ENCODE results near the gene CEP104. TPM values are rescaled to one million over a fixed set of nuclear protein-coding genes. Genes with fewer than 3 reads are reported as not detected.

CEP104 gene
- polyA plus RNA-seq, 1 donor from 2014 or later: 8.1 TPM

GRCh38 chr1:3822421-3822820 lies 34.6 kb downstream of the CEP104 start:
- H3K27me3 ChIP-seq (ENCODE audit: insufficient read depth, low read depth, low read length): no peaks in the 10 kb centered on the region
- H3K79me2 ChIP-seq (replicated peaks; ENCODE audit: insufficient read depth, low read length): no peaks in the 10 kb centered on the region
- H4K20me1 ChIP-seq (ENCODE audit: insufficient read depth): no peaks in the 10 kb centered on the region
- no peak overlapping the region for H3K4me3 ChIP-seq (ENCODE audit: low read length)
- H3K27ac ChIP-seq (ENCODE audit: low read length): no peak overlapping the region
- no peak overlapping the region for H3K4me2 ChIP-seq (ENCODE audit: low read length)
- no peaks in the 10 kb centered on the region for H3K9me2 ChIP-seq (ENCODE audit: insufficient read depth, low read length)
- TF ChIP-seq EZH2 (IDR thresholded peaks at IDR 0.05; ENCODE audit: borderline replicate concordance, insufficient read depth, low read length, poor library complexity, severe bottlenecking) (no peak), TAF1 (IDR thresholded peaks at IDR 0.05; ENCODE audit: low read depth) (no peak), MXI1 (conservative IDR thresholded peaks at IDR 0.05; ENCODE audit: poor library complexity, severe bottlenecking) (no peak)
- no peaks in the 10 kb centered on the region for H3K36me3 ChIP-seq (ENCODE audit: insufficient read depth, low read length)
- no peaks in the 10 kb centered on the region for H3F3A ChIP-seq (ENCODE audit: insufficient read depth, low read length, poor library complexity, severe bottlenecking)
- H3K9me3 ChIP-seq (ENCODE audit: low read length): no peaks in the 10 kb centered on the region
- no peak overlapping the region for H2AFZ ChIP-seq (ENCODE audit: low read depth, low read length)
- no peak overlapping the region for H3K9ac ChIP-seq (ENCODE audit: low read length)

- Histone ChIP-seq H2AFZ (ENCODE audit: low read depth, low read length) (no peak overlapping the region), H3K9ac (ENCODE audit: low read length) (no peak overlapping the region), H3K4me2 (ENCODE audit: low read length) (no peak overlapping the region), H3K4me3 (ENCODE audit: low read length) (no peak overlapping the region), H3F3A (ENCODE audit: insufficient read depth, low read length, poor library complexity, severe bottlenecking) (no peaks in the 10 kb centered on the region), H3K9me3 (ENCODE audit: low read length) (no peaks in the 10 kb centered on the region), H3K79me2 (replicated peaks; ENCODE audit: insufficient read depth, low read length) (no peaks in the 10 kb centered on the region), H3K27ac (ENCODE audit: low read length) (no peak overlapping the region), H3K9me2 (ENCODE audit: insufficient read depth, low read length) (no peaks in the 10 kb centered on the region), H3K27me3 (ENCODE audit: insufficient read depth, low read depth, low read length) (no peaks in the 10 kb centered on the region), H4K20me1 (ENCODE audit: insufficient read depth) (no peaks in the 10 kb centered on the region), H3K36me3 (ENCODE audit: insufficient read depth, low read length) (no peaks in the 10 kb centered on the region)
- TF ChIP-seq POLR2AphosphoS5 (IDR thresholded peaks at IDR 0.05) (no peak), REST (IDR thresholded peaks at IDR 0.05; ENCODE audit: borderline replicate concordance) (no peak), EZH2 (IDR thresholded peaks at IDR 0.05; ENCODE audit: borderline replicate concordance, insufficient read depth, low read length, poor library complexity, severe bottlenecking) (no peak), RAD21 (conservative IDR thresholded peaks at IDR 0.05) (no peak), CTCF (IDR thresholded peaks at IDR 0.05; ENCODE audit: poor library complexity, severe bottlenecking) (no peak)
Observed at GRCh38 chr1:3821908-3822307, 35.1 kb downstream of the CEP104 start.

- H3K36me3 ChIP-seq (ENCODE audit: insufficient read depth, low read length): no peaks in the 10 kb centered on the region
- no peaks in the 10 kb centered on the region for H3K9me3 ChIP-seq (ENCODE audit: low read length)
- no peaks in the 10 kb centered on the region for H3K9me2 ChIP-seq (ENCODE audit: insufficient read depth, low read length)
- no peak overlapping the region for H3K4me3 ChIP-seq (ENCODE audit: low read length)
- H2AFZ ChIP-seq (ENCODE audit: low read depth, low read length): no peak overlapping the region
- H3K79me2 ChIP-seq (replicated peaks; ENCODE audit: insufficient read depth, low read length): no peaks in the 10 kb centered on the region
- no peak overlapping the region for H3K4me2 ChIP-seq (ENCODE audit: low read length)
- H3F3A ChIP-seq (ENCODE audit: insufficient read depth, low read length, poor library complexity, severe bottlenecking): no peaks in the 10 kb centered on the region
- H3K27me3 ChIP-seq (ENCODE audit: insufficient read depth, low read depth, low read length): no peaks in the 10 kb centered on the region
- no peak overlapping the region for H3K27ac ChIP-seq (ENCODE audit: low read length)
- no peaks in the 10 kb centered on the region for H4K20me1 ChIP-seq (ENCODE audit: insufficient read depth)
- no peak overlapping the region for H3K9ac ChIP-seq (ENCODE audit: low read length)
- TF ChIP-seq REST (IDR thresholded peaks at IDR 0.05; ENCODE audit: borderline replicate concordance) (no peak), POLR2AphosphoS5 (IDR thresholded peaks at IDR 0.05) (no peak), SMC3 (conservative IDR thresholded peaks at IDR 0.05; ENCODE audit: poor library complexity) (no peak), CTCF (IDR thresholded peaks at IDR 0.05; ENCODE audit: poor library complexity, severe bottlenecking) (no peak), MXI1 (conservative IDR thresholded peaks at IDR 0.05; ENCODE audit: poor library complexity, severe bottlenecking) (no peak), EP300 (conservative IDR thresholded peaks at IDR 0.05; ENCODE audit: poor library complexity, severe bottlenecking) (no peak), TAF1 (IDR thresholded peaks at IDR 0.05; ENCODE audit: low read depth) (no peak), RAD21 (conservative IDR thresholded peaks at IDR 0.05) (no peak), EZH2 (IDR thresholded peaks at IDR 0.05; ENCODE audit: borderline replicate concordance, insufficient read depth, low read length, poor library complexity, severe bottlenecking) (no peak)
Observed at GRCh38 chr1:3821447-3821846, 35.6 kb downstream of the CEP104 start.

All from neural cell (in vitro differentiated cells).